Gastroesophageal sphincter (tissue), 3 donors: ENCODE data around the gene NETO2.

ENCODE experiments used
- EP300 ChIP-seq: sonication (generic); formaldehyde crosslinking; IDR thresholded peaks from one replicate; pipeline ENCODE4 v1.6.1; 2017; ENCODE audit warnings: antibody characterized with exemption, mild to moderate bottlenecking
- POLR2A ChIP-seq, 2 donors: fragments of 450-650 bp; IDR thresholded peaks; one replicate each; pipeline ENCODE4 v1.6.1; 2017; ENCODE audit warnings: antibody characterized with exemption in 2 of 2, mild to moderate bottlenecking in 2 of 2, moderate library complexity in 1 of 2
- POLR2AphosphoS5 ChIP-seq: sonication (generic); formaldehyde crosslinking; IDR thresholded peaks from one replicate; pipeline ENCODE4 v1.6.1; 2017; ENCODE audit warnings: antibody characterized with exemption
- TF ChIP-seq, protein P1 (sequence below), 4 experiments: fragments of 200-600 bp in 2 of 4; fragments of 450-650 bp in 2 of 4; sonication (generic) in 1 of 4; IDR thresholded peaks; one replicate each; pipeline ENCODE4 v1.5.1; 2017 to 2019; ENCODE audit warnings: antibody characterized with exemption in 4 of 4, mild to moderate bottlenecking in 2 of 4, moderate library complexity in 2 of 4

- TF ChIP-seq, protein P1, sequence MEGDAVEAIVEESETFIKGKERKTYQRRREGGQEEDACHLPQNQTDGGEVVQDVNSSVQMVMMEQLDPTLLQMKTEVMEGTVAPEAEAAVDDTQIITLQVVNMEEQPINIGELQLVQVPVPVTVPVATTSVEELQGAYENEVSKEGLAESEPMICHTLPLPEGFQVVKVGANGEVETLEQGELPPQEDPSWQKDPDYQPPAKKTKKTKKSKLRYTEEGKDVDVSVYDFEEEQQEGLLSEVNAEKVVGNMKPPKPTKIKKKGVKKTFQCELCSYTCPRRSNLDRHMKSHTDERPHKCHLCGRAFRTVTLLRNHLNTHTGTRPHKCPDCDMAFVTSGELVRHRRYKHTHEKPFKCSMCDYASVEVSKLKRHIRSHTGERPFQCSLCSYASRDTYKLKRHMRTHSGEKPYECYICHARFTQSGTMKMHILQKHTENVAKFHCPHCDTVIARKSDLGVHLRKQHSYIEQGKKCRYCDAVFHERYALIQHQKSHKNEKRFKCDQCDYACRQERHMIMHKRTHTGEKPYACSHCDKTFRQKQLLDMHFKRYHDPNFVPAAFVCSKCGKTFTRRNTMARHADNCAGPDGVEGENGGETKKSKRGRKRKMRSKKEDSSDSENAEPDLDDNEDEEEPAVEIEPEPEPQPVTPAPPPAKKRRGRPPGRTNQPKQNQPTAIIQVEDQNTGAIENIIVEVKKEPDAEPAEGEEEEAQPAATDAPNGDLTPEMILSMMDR (IDR thresholded peaks at IDR 0.05): no peak
- TF ChIP-seq POLR2A (IDR thresholded peaks at IDR 0.05) (no peak), POLR2AphosphoS5 (no peak), EP300 (no peak)
Measured at GRCh38 chr16:47059991-47060390, 83.8 kb downstream of the NETO2 start.
